HG02981 (cell line): ENCODE data around the gene TBC1D1.
"Not testable (repeated sequence)": the region's sequence is repeated elsewhere in the genome, so short reads cannot be mapped to it uniquely, and the experiment has no call there.

Experiments
- ATAC-seq: cut with Tn5 transposase; IDR thresholded peaks from one replicate; pipeline ENCODE4 v1.9.1; 2021; ENCODE audit warnings: mild to moderate bottlenecking, moderate library complexity; ENCODE audit not compliant: unreplicated experiment

TBC1D1 gene

DNA sequence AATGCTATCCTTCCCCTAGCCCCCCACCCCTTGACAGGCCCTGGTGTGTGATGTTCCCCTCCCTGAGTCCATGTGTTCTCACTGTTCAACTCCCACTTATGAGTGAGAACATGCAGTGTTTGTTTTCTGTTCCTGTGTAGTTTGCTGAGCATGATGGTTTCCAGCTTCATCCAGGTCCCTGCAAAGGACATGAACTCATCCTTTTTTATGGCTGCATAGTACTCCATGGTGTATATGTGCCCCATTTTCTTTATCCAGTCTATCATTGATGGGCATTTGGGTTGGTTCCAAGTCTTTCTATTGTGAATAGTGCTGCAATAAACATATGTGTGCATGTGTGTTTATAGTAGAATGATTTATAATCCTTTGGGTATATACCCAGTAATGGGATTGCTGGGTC, 32.2 kb downstream of the TBC1D1 start:
- ATAC-seq = not testable (repeated sequence)

DNA sequence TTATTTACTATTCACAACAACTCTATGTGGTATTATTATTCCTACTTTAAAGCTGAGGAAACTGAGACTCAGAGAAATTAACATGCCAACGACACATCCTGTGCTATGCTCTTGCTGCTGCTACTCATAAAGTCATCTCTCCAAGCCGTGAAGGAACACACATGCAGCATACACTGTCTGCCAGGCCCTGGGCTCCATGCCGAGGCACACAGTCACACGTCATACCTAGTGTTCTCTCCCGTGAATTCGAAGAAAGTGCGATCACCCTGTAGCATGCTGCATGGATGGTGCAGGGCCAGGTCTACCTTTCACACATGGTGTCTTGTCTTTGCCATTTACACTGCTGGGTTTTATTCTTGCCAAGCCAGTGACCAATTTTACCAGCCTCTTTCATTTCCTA, 34.1 kb downstream of the TBC1D1 start:
- ATAC-seq = no peak

DNA sequence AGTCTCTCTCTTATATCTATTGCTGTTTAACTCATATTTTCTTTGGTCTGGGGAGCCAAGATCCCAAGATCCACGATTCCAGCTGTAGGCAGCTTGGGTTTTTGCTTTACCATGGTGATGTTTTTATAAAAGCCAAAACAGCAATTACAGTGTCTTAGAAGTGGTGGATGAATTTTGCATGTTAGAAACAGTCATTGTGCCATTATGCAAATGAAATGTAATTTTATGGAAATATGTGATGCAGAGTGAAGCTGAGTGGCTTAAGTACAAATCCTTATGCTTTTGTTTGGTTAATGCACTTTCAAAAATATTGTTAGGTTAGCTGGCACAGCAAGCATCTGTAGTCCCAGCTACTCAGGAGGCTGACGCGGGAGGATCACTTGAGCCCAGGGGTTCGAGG, 36.5 kb downstream of the TBC1D1 start:
- ATAC-seq = no peak

DNA sequence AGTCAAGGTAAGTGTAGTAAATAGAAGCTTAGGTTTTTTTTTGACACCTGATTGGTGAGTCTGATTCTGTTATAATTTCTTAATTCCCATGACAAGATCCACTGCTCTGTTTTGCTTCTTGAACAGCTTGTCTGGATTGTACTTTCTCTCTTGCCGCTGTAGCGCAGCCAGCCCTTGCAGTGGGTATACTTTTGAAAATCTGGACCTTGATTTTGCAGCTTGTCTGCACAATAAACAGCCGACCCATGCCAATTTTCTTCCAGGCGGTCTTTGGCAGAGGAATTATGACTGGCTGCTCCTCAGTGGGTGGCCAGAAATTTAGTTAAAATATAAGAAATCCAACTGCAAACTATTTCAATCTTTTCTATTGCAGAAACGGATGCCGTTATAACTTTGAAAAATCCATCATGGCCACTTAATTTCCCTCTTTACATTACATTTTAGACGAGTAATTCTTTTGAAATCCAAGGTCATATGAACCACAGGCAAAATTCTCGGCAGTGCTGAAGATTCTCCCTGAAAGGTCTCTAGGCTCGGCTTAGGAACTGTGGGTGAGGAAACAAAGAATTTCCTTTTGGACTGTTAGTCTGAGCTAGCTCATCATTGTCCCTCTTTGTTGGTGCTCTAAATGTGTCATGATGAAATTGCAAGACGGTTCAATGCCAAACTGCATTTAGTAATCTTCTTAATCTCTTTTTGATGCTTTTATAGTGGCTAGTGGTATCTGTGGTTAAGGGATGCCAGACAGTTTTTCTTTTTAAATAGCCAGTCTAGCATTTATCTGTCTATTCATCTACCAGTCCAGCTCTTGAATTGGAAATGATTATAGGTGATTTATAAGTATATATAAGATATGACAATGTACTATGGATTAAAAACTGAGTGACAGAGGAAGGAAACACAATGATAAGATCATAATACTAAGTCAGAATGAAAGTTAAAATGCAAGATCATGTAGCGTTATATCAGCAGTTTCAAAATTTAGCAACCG, 37.8 kb downstream of the TBC1D1 start:
- ATAC-seq = no peak

DNA sequence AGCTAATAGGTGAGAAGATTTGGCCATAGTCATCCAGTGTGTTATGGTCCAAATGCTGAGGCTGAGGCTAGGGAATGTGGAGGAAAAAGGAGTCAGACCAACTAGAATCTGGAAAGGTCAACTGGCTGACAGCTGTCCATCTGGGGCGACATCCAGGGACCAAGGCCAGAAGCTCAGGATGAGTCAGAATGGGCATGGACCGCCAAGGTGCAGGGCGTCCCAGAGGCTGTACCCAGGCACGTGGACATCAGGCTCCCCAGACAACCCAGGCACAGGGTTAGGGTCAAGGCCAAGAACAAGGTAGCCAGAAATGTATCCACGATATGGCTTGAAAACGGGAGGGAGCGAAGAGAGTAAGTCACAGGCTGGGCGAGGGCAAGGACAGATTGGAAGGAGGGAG, 43.2 kb downstream of the TBC1D1 start:
- ATAC-seq = no peak

DNA sequence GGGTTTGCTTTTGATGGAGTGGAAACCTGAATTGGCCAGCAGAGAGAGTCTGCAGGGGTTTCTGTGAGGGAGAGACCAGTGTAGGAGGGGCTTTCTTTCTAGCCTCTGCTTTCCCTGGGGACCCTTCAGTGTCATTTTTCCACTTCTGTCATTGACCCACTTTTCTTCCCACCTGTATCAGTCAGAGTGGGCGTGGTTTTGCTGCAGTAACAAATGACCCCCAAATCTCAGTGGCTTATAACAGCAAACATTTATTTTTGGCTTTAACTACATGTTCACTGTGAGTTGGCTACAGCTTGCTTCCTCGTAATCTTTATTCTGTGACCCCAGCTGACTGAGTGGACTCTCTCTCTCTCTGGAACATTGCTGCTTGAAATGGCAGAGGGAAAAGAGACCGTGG, 43.7 kb downstream of the TBC1D1 start:
- no peak for ATAC-seq

DNA sequence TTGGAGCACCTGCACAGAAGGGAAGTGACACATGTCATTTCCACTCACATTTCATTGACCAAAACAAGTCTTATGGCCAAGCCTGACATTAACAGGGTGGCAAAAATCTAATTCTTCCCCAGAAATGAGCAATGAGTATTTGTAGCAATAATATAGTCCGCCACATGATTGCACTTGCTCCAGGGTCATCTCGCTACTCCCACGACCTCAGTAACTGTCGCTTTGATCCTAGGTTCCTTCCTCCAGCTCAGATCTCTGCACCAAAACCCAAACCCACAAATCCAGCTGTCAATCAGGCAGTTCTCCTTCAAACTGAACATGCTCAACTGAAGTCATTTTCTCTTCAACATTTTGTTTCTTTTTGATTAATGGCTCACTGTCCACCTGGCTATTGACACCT, 44.1 kb downstream of the TBC1D1 start:
- ATAC-seq = no peak

DNA sequence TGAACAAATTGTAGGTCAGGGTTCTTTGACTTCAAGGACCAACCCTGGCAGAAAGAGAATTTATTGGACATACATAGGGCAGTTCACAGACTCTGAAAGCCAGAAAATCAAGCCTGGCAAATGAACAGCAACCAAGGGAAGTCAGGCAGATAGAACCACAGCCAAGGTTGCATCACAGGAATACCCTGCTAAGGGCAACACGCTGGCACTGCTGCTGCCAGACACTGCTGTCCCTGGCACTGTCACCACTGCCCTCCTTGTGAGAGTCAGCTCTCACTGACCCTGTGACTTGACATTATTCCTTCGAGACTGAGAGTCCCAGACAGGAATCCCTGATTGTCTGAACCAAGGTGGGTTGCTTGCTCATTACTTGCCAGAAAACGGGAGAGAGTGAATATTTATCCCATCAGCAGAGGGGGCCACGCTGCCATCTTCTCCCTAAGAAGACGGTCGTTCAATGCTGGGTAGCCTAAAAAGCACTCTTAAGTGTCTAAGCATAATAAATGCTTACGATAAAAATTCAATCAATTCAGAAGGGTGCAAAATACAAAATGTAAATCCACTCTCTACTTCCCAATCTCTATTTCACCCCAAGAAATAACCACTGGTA, 46.1 kb downstream of the TBC1D1 start:
- ATAC-seq = no peak

DNA sequence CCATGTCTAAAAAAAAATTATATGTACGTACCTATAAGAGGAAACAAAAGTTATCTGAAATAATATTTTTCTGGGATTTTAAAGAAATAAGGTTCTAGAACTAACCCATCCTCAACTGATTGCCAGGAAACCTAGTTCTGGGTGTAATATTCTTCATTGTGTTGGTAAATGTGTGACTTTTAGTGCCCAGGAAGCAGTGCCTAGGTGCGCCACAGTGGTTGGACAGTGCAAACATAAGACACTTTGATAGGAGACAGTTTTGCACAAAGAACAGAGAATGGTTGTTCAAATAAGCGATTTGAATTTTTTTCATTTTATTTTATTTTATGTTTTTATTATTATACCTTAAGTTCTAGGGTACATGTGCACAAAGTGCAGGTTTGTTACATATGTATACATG, 47.3 kb downstream of the TBC1D1 start:
- no peak for ATAC-seq

DNA sequence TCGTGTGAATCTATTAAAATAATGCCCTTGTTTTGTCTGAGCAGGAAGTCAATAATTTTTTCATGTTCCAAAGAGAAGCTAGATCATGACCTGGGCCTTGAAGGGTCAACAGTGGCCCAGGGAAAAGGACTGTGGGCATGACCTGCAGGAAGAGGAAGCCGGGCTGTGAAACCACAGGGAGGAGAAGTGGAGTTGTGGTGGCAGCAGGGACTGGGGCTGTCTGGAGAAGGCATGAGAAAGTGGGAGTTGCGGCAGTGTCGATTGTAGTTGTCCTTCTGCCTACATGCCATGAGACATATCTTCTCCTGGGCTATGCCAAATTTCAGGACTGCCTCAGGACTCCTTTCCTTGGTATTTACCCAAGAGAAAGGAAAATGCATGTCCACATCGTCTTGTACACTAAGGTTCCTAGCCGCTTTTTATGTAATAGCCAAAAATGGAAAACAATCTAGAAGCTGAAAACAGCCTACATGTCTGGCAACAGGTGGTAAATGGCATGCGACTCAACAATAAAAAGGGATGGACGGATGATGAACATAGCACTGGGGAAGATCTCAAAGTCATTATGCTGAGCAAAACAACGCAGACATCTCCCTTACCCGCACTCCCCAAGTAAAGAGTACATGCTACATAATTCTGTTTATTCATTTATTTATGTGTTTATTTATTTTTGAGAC, 55.8 kb downstream of the TBC1D1 start:
- no peak for ATAC-seq

DNA sequence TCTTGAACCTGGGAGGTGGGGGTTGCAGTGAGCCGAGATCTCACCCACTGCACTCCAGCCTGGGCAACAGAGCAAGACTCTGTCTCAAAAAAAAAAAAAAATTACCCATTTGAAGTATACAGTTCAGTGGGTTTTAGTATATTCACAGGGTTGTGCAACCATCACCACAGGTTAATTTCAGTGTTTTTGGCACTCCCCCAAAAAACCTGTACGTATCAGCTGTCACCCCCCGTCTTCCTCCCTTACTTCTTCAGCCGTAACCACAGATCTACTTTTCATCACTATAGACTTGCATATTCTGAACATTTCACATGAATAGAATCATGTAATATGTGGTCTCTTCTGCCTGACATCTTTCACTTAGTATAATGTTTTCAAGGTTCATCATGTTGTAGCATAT, 57.7 kb downstream of the TBC1D1 start:
- ATAC-seq = no peak

DNA sequence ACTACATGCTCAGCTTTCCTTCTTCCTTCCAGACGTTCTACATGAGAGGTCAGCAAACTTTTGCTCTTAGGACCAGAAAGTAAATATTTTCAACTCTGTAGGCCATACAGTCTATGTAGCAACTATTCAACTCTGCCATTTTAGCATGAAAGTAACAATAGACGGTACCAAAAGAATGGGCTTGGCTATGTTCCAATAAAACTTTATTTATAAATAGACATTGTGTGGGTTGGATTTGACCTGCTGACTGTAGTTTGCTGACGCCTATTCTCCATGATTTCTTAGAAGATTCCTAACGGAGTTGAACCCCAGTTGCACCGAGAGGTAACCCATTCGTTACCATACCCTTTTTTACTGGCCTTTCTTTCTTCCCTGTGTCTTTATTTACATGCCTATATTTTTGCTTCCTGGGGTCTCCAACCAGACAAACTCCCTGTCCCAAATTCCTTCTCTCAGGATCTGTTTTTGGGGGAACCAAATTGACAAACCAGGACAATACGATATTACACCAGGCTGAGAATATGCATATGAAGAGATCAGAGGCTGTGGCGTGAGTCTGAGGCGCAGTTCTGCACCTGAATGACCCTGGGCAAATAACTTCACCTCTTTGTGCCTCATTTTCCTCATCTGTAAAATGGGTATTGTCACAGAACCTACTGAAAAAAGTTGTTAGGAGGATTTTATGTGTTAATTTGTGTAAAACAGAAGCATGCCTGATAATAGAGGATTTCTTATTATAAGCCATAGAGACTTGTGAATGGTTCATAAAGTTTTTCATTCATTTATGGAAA, 58.9 kb downstream of the TBC1D1 start:
- ATAC-seq = no peak

DNA sequence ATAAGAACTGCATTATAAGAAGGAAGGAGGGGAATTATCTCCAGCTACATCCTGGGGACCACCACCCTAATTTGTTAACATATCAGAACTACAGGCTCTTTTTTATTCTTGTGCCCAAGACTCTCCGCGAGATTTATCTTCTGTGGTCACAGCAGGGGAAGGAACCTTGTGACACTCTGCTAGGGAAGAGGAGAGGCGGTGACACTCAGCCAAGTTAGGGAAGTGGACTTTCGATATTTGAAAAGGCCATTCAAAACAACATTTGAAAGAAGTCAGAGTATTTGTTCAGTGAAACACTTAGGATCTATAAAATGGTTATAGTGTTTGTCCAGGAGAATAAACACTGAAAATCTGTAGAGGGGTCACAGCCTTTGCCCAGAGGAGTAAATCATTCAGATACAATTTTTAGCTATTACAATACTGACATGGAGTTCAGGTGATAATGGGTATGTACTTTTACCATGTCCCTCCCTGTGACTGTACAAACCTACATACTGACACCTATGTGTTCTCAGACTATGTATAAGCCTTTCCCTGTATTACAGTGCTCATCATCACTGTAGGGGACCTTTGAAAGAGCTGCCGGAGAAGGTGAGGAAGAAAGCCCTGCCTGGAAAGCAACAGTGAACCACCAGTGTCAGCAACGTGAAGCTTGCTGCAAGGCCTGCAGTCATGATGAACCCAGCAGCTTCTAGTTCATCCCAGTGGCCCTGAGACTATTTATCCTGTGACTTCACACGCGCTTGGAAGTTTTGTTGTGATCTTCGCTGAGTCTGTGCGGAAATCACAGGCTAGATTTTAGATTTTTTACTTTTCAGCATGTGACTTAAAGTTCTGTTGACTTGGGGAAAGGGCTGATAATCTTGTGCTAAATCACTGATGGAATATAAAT, 60.8 kb downstream of the TBC1D1 start:
- no peak for ATAC-seq

DNA sequence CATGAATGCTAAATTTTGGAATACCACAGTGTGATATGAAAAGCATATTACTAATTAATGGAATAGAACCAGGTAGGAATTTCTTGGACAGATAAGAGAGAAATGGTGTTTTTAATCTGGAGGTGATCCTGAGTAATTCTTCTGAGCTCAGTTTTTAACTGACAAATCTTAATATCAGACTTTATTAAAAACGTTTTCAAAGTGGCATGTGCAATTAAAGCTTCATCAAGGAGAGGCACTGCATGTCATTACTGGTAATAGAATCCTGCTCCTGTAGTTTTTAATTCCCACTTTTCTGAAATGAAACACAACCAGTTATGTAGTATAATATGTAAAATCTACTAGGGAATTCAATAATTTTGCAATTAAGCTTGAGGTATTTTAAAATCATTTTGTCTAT, 62.3 kb downstream of the TBC1D1 start:
- ATAC-seq = no peak

DNA sequence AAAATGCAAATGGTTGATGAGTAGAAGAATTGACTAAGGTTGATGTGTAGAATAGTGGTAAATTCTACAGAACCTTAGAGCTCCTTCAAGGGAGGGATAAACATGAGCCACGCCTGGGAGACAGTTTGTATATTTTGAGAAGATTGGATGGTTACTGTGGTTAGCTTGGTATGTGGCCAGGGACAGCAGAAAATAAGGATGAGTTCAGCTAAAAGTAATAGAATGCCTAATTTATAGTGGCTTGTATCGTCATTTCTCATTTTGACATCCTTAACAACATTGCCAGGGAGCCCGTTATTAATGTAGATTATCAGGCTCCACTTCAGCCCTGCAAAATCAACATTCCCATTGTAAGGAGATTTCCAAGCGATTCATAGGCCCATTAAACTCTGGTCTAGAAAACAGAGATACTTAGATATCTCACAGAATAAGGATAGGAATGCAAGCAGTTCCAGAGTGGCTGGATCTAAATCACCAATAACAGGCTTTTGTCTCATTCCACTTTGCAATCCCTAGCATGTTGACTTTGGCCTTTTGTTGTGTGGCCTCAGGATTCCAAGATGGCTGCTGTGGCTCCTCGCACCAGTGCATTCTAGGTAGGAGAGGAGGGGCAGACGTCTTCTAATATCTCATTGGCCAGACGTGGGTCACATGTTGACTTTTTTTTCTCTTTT, 62.9 kb downstream of the TBC1D1 start:
- no peak for ATAC-seq

DNA sequence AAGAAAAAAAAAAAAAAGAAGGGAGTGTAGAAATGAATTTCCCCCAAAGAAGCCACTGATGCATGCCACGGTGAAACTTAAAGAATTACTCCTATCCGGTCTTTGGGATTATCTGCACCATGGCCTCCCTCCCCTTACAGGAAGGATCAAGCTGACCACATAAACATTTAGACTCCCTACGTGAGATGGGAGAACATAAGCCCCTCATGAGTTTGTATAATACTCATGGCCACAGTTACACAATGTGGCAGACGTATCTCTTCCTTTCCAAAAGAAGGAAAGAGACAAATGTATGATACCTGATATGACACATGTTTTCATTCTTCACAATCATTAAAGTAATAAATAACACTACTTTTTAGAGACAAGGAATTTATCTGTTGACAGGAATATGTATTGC, 66.1 kb downstream of the TBC1D1 start:
- no peak for ATAC-seq

DNA sequence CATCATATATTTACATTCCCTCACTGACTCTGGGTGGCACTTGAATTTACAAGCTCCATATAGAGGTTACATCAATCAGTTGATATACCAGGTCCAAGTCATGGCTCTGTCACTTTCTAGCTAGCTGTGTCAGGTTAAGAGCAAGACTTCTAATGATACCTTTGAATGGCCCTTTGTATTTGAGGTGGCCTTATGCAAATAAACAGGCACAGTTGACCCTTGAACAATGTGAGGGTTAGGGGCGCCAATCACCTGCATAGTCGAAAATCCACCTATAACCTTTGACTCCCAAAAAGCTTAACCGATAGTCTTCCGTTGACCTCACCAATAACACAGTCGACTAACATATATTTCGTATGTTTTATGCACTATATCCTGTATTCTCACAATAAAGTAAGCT, 68.0 kb downstream of the TBC1D1 start:
- ATAC-seq = no peak

DNA sequence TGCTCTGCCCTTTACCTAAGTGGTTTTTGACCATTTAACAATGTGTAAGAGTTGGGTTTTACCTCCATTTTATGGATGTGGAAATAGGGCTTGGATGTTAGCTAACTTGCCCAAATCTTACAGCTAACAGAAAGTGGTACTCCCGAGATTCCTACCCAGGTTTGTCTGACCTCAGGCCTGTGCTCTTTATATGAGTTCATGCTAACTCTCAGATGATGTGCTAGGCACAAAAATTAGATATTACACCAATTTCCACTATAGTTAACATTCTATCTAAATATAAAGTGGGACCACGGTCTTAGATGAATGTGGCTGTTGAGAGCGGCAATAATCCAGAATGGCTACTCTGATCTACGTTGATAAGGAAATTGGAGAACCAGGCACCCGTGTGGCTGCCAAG, 69.2 kb downstream of the TBC1D1 start, which contains the start of gene PTTG2:
Gene PTTG2 (plus strand): TSS at position 301 of the 400 bp plus-strand sequence. CDS start 37 bp downstream, at position 338.
- ATAC-seq = no peak

DNA sequence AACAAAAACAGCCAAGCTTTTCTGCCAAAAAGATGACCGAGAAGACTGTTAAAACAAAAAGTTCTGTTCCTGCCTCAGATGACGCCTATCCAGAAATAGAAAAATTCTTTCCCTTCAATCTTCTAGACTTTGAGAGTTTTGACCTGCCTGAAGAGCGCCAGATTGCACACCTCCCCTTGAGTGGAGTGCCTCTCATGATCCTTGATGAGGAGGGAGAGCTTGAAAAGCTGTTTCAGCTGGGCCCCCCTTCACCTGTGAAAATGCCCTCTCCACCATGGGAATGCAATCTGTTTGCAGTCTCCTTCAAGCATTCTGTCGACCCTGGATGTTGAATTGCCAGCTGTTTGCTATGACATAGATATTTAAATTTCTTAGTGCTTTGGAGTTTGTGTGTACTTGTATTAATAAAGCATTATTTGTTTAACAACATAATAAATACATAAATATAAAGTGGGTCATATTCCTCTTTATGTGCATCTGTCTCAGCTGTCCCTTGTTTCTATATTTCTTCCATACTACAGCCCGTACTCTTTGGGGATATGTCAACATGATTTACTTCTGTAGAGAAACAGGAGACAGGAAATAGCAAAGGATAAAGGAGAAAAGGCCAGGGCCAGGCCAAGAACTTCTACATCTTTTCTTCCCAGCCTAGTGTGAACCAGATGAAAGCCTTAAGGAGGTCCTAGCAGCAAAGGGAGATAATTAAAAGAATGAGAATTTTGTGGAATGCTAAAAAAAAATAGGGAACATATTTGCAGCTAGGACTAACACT, 70.0 kb downstream of the TBC1D1 start:
- ATAC-seq = no peak
